GM12874 (cell line): ENCODE data around the gene WDR26.

Experiments used
- TF ChIP-seq, protein P1 (sequence below): IDR thresholded peaks from 2 replicates; pipeline ENCODE4 v1.5.1; 2011; ENCODE audit warnings: low read depth, mild to moderate bottlenecking, control low read depth, low read length, moderate library complexity; ENCODE audit not compliant: insufficient read depth

The WDR26 gene

GRCh38 chr1:224432672-224433040 lies 1.9 kb downstream of the WDR26 start:
- TF ChIP-seq, protein P1, sequence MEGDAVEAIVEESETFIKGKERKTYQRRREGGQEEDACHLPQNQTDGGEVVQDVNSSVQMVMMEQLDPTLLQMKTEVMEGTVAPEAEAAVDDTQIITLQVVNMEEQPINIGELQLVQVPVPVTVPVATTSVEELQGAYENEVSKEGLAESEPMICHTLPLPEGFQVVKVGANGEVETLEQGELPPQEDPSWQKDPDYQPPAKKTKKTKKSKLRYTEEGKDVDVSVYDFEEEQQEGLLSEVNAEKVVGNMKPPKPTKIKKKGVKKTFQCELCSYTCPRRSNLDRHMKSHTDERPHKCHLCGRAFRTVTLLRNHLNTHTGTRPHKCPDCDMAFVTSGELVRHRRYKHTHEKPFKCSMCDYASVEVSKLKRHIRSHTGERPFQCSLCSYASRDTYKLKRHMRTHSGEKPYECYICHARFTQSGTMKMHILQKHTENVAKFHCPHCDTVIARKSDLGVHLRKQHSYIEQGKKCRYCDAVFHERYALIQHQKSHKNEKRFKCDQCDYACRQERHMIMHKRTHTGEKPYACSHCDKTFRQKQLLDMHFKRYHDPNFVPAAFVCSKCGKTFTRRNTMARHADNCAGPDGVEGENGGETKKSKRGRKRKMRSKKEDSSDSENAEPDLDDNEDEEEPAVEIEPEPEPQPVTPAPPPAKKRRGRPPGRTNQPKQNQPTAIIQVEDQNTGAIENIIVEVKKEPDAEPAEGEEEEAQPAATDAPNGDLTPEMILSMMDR, result no peak

GRCh38 chr1:224432146-224432545 lies 2.5 kb downstream of the WDR26 start:
- TF ChIP-seq, protein P1, result no peak

- TF ChIP-seq, protein P1, result no peak
Observed at GRCh38 chr1:224431726-224432125, 2.9 kb downstream of the WDR26 start.

DNA sequence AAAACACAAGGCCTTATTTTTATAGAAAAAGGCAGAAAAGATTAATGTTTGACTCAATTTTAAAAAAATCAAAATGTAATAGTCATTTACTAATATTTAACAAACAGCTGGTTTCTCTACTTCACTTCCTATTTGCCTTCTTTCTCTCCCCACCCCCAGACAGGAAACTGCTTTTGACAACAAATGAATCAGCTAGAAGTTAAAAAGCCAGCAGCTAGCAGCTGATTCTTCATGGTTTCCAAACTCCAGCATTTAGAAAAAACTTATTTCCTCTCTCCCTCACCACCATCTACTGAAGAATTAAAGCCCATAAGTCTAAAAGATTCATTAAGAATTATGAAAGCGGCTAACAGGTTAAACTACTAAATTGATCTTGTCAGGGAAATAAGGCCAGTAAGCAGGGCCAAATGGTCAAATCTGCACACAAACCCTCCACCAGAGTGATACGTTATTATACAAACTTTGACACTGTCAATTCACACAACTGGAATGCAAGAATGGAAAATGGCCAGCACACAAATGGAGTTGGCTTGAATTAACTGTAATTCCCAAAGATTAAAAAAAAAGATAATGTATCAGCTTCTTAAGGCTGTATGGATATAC lies 4.0 kb downstream of the WDR26 start:
- TF ChIP-seq, protein P1, result no peak

DNA sequence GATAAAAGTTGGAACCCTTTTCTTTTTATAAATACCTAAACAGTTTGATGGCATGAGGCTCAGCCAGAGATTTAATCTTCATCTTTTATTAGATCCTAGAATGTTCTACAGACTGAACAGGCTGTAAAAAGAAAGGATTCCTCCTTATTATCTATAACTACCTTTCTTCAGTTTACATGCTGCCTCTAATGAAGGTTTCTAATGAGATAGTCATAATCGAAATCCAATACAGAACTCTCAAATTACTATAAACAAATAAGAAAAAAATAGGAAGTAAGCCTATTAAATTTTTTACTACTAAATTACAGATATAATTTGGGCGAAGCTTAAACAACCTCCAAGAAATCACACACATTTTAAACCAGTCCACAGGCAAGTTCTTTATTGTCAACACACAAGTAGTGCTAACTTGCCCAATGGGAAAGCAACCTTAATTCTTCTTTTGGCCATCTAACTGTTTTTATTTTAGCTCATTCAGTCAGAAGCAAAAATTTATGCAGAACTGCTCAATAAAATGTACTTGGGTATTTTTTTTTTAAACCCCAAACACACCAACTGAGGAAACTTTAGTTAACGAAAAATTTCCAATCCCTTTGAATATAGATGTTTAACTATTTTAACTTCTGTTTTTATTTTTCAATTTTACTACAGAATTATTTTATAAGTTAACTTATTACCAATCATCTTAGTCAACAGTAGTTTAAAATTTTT lies 4.8 kb downstream of the WDR26 start:
- TF ChIP-seq, protein P1, result no peak

DNA sequence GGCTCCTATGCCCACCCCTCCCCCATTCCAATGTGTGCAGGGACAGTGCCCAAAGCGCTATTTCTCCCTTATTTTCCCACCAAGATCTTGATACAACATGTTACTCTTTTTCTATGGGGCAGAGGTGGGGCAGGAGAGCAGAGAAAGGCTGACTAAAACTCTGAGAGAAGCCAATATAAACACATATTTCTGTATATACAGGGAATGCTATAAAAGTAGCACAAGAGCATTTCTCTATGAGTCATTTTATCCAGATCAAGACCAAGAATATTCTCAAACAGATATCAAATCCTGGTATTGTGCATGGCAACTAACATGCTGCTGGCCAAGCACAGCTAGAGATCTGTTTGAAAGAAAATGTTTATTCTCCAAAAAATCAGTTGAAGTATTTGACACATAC lies 7.3 kb downstream of the WDR26 start:
- TF ChIP-seq, protein P1, result no peak

- TF ChIP-seq, protein P1, result no peak
Observed at GRCh38 chr1:224425279-224425884, 9.2 kb downstream of the WDR26 start.
